GM13977 (cell line): ENCODE results near the gene LMX1B.

Experiments
- DNase-seq: peaks from one replicate; pipeline ENCODE4 v3.0.0; 2012; ENCODE audit warnings: low spot score
- CTCF ChIP-seq: IDR thresholded peaks from 2 replicates; pipeline ENCODE4 v1.5.1; 2012; ENCODE audit warnings: mild to moderate bottlenecking, control low read depth; ENCODE audit not compliant: insufficient read depth; ENCODE audit errors: extremely low read depth, missing control alignments
- in situ Hi-C: fragments of 300-500 bp; cut with MboI; formaldehyde crosslinking; loops from one replicate; pipeline ENCODE4 v1.12.0; 2022; ENCODE audit warnings: low sequenced_read_pairs, low pct_unique_long_range_greater_than_20kb, mixed read lengths, inconsistent platforms; ENCODE audit not compliant: unreplicated experiment

LMX1B gene

GRCh38 chr9:126621061-126621918, 7.6 kb downstream of the LMX1B start:
- TF ChIP-seq CTCF: no peak
- in situ Hi-C loops: no loop called here
- no peak for DNase-seq

GRCh38 chr9:126621919-126622735, 8.4 kb downstream of the LMX1B start:
- in situ Hi-C loops: no loop called here
- DNase-seq: no peak
- no peak for TF ChIP-seq CTCF

DNA sequence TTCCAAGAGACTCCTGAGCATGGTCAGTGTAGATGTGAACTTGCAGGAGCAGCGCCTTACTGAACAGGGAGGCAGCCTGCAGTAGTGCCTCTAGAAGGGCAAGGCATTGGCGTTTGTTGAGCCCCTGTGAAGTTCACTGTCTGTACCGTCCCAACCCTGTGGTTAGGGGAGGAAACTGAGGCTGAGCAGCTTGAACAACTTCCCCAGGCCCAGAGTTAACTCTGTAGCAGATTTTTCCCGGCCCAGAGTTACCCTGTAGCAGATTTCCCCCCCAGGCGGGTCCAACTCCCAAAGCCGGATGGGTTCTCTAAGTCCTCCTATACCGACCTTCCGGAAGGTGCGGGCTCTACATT, 9.6 kb downstream of the LMX1B start:
- no peak for DNase-seq
- TF ChIP-seq CTCF: no peak
- in situ Hi-C loops: no loop called here

- TF ChIP-seq CTCF: no peak
- in situ Hi-C loops: no loop called here
- DNase-seq: no peak
These were observed 10.1 kb downstream of the LMX1B start for GRCh38 chr9:126623667-126624478.

- no peak for DNase-seq
- in situ Hi-C loops: no loop called here
- no peak for TF ChIP-seq CTCF
These were observed 10.7 kb downstream of the LMX1B start for GRCh38 chr9:126624479-126624826.

DNA sequence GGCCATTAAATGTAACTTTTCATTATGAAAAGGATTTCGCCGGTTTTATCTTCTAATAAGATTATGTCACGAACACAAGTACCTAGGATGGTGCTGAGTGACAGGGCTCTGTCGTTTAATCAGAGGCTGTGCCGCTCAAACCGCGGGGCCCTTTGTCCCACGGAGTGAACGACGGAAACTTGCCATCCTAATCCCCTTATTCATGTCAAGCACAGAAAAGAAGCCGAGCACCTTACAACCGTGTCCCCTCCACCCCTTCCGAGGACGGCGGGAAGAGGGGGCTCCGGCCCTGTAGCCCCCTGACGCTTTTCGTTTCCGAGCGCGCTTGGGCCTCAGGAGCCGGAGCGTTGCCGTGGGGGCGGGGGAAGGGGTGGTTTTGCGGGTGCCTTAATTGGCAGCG, 11.2 kb downstream of the LMX1B start:
- no peak for TF ChIP-seq CTCF
- no peak for DNase-seq
- in situ Hi-C loops: no loop called here
